ENCODE data around the gene CERKL.

DNA sequence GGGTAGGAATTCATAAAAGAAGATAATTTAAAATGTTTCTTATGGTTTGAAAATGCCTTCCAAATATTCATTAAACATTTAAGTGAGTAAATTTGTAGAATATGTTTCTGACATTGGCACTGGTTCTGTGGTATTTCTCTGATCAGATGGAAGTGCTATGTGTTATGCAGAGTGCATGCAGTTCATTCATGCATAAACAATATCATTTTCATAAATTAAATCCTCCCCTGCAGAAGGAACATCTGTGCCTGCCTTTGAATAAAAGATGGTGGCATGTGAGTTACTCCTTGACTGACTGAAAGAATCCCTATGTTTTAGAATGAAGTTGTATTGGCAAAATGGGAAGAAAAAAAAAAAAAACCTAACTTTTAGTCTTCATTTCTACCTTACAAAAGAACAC lies 17.6 kb upstream of the CERKL start:
- TF ChIP-seq POLR2AphosphoS2 (IDR thresholded peaks at IDR 0.05; ENCODE audit: low read length) (no peak), ZNF830 (CRISPR knock-in tag; IDR thresholded peaks at IDR 0.05) (no peak), NRF1 (conservative IDR thresholded peaks at IDR 0.05 in 1 of 2, IDR thresholded peaks at IDR 0.05 in 1 of 2) (no peak), POLR2H (tag; IDR thresholded peaks at IDR 0.05; ENCODE audit: low read depth) (no peak)
- TF ChIP-seq, protein P1, sequence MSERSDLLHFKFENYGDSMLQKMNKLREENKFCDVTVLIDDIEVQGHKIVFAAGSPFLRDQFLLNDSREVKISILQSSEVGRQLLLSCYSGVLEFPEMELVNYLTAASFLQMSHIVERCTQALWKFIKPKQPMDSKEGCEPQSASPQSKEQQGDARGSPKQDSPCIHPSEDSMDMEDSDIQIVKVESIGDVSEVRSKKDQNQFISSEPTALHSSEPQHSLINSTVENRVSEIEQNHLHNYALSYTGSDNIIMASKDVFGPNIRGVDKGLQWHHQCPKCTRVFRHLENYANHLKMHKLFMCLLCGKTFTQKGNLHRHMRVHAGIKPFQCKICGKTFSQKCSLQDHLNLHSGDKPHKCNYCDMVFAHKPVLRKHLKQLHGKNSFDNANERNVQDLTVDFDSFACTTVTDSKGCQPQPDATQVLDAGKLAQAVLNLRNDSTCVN (CRISPR knock-in tag; IDR thresholded peaks at IDR 0.05), result no peak

All from K562 (cell line).